Measurements from ENCODE around the gene ASF1B. TPM values are rescaled to one million over a fixed set of nuclear protein-coding genes. Genes with fewer than 3 reads are reported as not detected.

Gene ASF1B
- polyA plus RNA-seq, 1 experiment: 2.8 TPM

DNA sequence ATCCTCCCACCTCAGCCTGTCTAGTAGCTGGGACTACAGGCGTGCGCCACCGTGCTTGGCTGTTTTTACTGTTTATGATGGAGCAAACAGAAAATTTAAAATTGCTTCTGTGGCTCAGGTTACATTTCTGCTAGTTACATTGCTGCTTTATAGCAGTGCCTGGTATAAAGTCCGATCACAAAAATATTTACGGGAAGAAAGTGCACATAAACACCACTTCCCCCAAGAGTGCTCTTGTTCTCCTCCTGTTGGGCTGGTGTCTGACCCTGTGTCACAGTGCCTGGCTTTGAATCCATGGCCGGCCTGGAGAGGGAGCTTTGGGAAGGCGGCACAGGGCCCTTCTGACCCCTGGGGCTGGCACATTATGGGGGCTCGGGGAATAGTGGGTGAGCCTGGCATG is 30.7 kb downstream of the ASF1B start:
- Histone ChIP-seq H3K4me3 (ENCODE audit: low read depth, low read length) (no peak overlapping the region), H3K27me3 (ENCODE audit: control insufficient read depth, insufficient read depth, low read length) (no peaks in the 10 kb centered on the region), H3K27ac (ENCODE audit: low read depth, low read length) (no peak overlapping the region), H3K9me3 (ENCODE audit: control insufficient read depth, insufficient read depth, low read length) (no peaks in the 10 kb centered on the region)
- ChIA-PET CTCF (no interaction called here), POLR2A (no interaction called here)
- TF ChIP-seq CTCF (IDR thresholded peaks at IDR 0.05; ENCODE audit: low read depth, low read length): no peak
- DNase-seq (ENCODE audit: low read depth, low spot score): no peak

GRCh38 chr19:14103310-14103709 is 33.1 kb downstream of the ASF1B start:
- TF ChIP-seq CTCF (IDR thresholded peaks at IDR 0.05; ENCODE audit: low read depth, low read length): no peak
- Histone ChIP-seq H3K9me3 (ENCODE audit: control insufficient read depth, insufficient read depth, low read length) (no peaks in the 10 kb centered on the region), H3K4me3 (ENCODE audit: low read depth, low read length) (no peak overlapping the region), H3K27ac (ENCODE audit: low read depth, low read length) (no peak overlapping the region), H3K27me3 (ENCODE audit: control insufficient read depth, insufficient read depth, low read length) (no peaks in the 10 kb centered on the region)
- POLR2A ChIA-PET: no interaction called here
- DNase-seq (ENCODE audit: low read depth, low spot score): no peak
- CTCF ChIA-PET: interaction anchor here (0.9 kb wide), 1 partner anchor 11 kb away, joined by 3 read pairs; no protein-coding TSS in a partner anchor

GRCh38 chr19:14102756-14103155 is 33.6 kb downstream of the ASF1B start:
- Histone ChIP-seq H3K4me3 (ENCODE audit: low read depth, low read length) (no peak overlapping the region), H3K27me3 (ENCODE audit: control insufficient read depth, insufficient read depth, low read length) (no peaks in the 10 kb centered on the region), H3K9me3 (ENCODE audit: control insufficient read depth, insufficient read depth, low read length) (no peaks in the 10 kb centered on the region), H3K27ac (ENCODE audit: low read depth, low read length) (no peak overlapping the region)
- no peak for DNase-seq (ENCODE audit: low read depth, low spot score)
- no peak for TF ChIP-seq CTCF (IDR thresholded peaks at IDR 0.05; ENCODE audit: low read depth, low read length)
- CTCF ChIA-PET: no interaction called here
- POLR2A ChIA-PET: no interaction called here

- CTCF ChIA-PET: no interaction called here
- TF ChIP-seq CTCF (IDR thresholded peaks at IDR 0.05; ENCODE audit: low read depth, low read length): no peak
- POLR2A ChIA-PET: no interaction called here
- no peak for DNase-seq (ENCODE audit: low read depth, low spot score)
- H3K27me3 ChIP-seq (ENCODE audit: control insufficient read depth, insufficient read depth, low read length): no peaks in the 10 kb centered on the region
- no peak overlapping the region for H3K27ac ChIP-seq (ENCODE audit: low read depth, low read length)
- no peak overlapping the region for H3K4me3 ChIP-seq (ENCODE audit: low read depth, low read length)
- no peaks in the 10 kb centered on the region for H3K9me3 ChIP-seq (ENCODE audit: control insufficient read depth, insufficient read depth, low read length)
Observed at GRCh38 chr19:14102102-14102696, 34.2 kb downstream of the ASF1B start.

GRCh38 chr19:14101003-14101545 is 35.3 kb downstream of the ASF1B start:
- Histone ChIP-seq H3K9me3 (ENCODE audit: control insufficient read depth, insufficient read depth, low read length) (no peaks in the 10 kb centered on the region), H3K27me3 (ENCODE audit: control insufficient read depth, insufficient read depth, low read length) (no peaks in the 10 kb centered on the region), H3K27ac (ENCODE audit: low read depth, low read length) (no peak overlapping the region), H3K4me3 (ENCODE audit: low read depth, low read length) (no peak overlapping the region)
- ChIA-PET CTCF (no interaction called here), POLR2A (no interaction called here)
- TF ChIP-seq CTCF (IDR thresholded peaks at IDR 0.05; ENCODE audit: low read depth, low read length): no peak
- DNase-seq (ENCODE audit: low read depth, low spot score): no peak
